A204.1 (cell line): ENCODE measurements around the gene NAPSA.
"Not testable (repeated sequence)": the region's sequence is repeated elsewhere in the genome, so short reads cannot be mapped to it uniquely, and the experiment has no call there.

ENCODE experiments used
- FAIRE-seq: peaks from 2 replicates; lab custom pipeline; 2012; peaks lifted over from hg19 to GRCh38; lab: Jason Lieb, UNC

NAPSA gene

GRCh38 chr19:50365434-50366306 is at the start of gene NAPSA:
NAPSA (minus strand) TSS chr19:50365639; CDS start chr19:50365621, 18 bp downstream.
- FAIRE-seq, result no peak

- FAIRE-seq, result no peak
These were observed 48.1 kb upstream of the NAPSA start for GRCh38 chr19:50413531-50413930.

GRCh38 chr19:50413096-50413495 is 47.7 kb upstream of the NAPSA start:
- no peak for FAIRE-seq

- no peak for FAIRE-seq
These were observed 47.0 kb upstream of the NAPSA start for GRCh38 chr19:50412419-50412818.

- no peak for FAIRE-seq
These were observed 44.7 kb upstream of the NAPSA start for GRCh38 chr19:50410109-50410508.

GRCh38 chr19:50409347-50409746 is 43.9 kb upstream of the NAPSA start:
- FAIRE-seq, result no peak

- FAIRE-seq, result no peak
These were observed 41.4 kb upstream of the NAPSA start for GRCh38 chr19:50406829-50407228.

GRCh38 chr19:50406156-50406820 is 40.8 kb upstream of the NAPSA start:
- no peak for FAIRE-seq

GRCh38 chr19:50402544-50403301 is 37.3 kb upstream of the NAPSA start:
- FAIRE-seq, result no peak

- no peak for FAIRE-seq
These were observed 36.4 kb upstream of the NAPSA start for GRCh38 chr19:50401605-50402450.

- no peak for FAIRE-seq
These were observed 33.9 kb upstream of the NAPSA start for GRCh38 chr19:50399368-50399745.

GRCh38 chr19:50398675-50399367 is 33.4 kb upstream of the NAPSA start:
- FAIRE-seq, result no peak

- no peak for FAIRE-seq
These were observed 28.6 kb upstream of the NAPSA start for GRCh38 chr19:50394017-50394416.

- FAIRE-seq, result no peak
These were observed 28.1 kb upstream of the NAPSA start for GRCh38 chr19:50393589-50393988.

GRCh38 chr19:50392759-50393158 is 27.3 kb upstream of the NAPSA start:
- no peak for FAIRE-seq

GRCh38 chr19:50390952-50391351 is 25.5 kb upstream of the NAPSA start:
- FAIRE-seq, result not testable (repeated sequence)

GRCh38 chr19:50390295-50390694 is 24.9 kb upstream of the NAPSA start:
- FAIRE-seq, result not testable (repeated sequence)

- no peak for FAIRE-seq
These were observed 22.4 kb upstream of the NAPSA start for GRCh38 chr19:50387868-50388245.

- FAIRE-seq, result no peak
These were observed 21.9 kb upstream of the NAPSA start for GRCh38 chr19:50387176-50387867.

- no peak for FAIRE-seq
These were observed 19.5 kb upstream of the NAPSA start for GRCh38 chr19:50384685-50385535.
